Endothelial cell of umbilical vein (primary cell): ENCODE results near the gene NKX3-2. TPM values are rescaled to one million over a fixed set of nuclear protein-coding genes. Genes with fewer than 3 reads are reported as not detected.

Experiments used
- BruUV-seq: library from RNA; stranded (reverse); fragments of 400-500 nt; replicated peaks from 2 replicates; lab custom pipeline; 2021; lab: Mats Ljungman, UMichigan
- CTCF ChIA-PET: fragments of 300-600, 350-600 bp; sonication (Branson Sonifier 250); formaldehyde crosslinking; loops from one replicate; lab custom pipeline; 2021; ENCODE audit warnings: antibody characterized with exemption, inconsistent platforms; lab: Charles Lee
- POLR2A ChIA-PET: fragments of 300-600, 350-600 bp; sonication (Branson Sonifier 250); formaldehyde crosslinking; loops from one replicate; lab custom pipeline; 2021; ENCODE audit warnings: antibody characterized with exemption, inconsistent platforms; lab: Charles Lee
- DNase-seq: peaks from one replicate; pipeline ENCODE4 v3.0.0-alpha.2; 2011; ENCODE audit warnings: low read depth, low spot score
- FAIRE-seq: peaks from 2 replicates; lab custom pipeline; 2011; peaks lifted over from hg19 to GRCh38; lab: Jason Lieb, UNC
- H2AFZ ChIP-seq: 2 replicates; pipeline ENCODE4 v1.6.0; 2012; ENCODE audit warnings: low read depth, low read length, control low read depth, inconsistent platforms
- H3K27ac ChIP-seq: 2 replicates; pipeline ENCODE4 v1.5.1; 2011; ENCODE audit warnings: low read depth, mild to moderate bottlenecking, control low read depth, low read length, moderate library complexity; ENCODE audit not compliant: insufficient read depth
- H3K27me3 ChIP-seq, 2 experiments: 2 replicates each; pipeline versions ENCODE4 v1.6.0 to v1.6.1; 2011; ENCODE audit warnings: low read length in 2 of 2, mixed read lengths in 1 of 2; ENCODE audit not compliant: control insufficient read depth in 2 of 2, insufficient read depth in 2 of 2
- H3K36me3 ChIP-seq, 2 experiments: 2 replicates in 1 of 2; 3 replicates in 1 of 2; pipeline ENCODE4 v1.5.1; 2011; ENCODE audit warnings: low read length in 2 of 2, mild to moderate bottlenecking in 1 of 2, moderate library complexity in 1 of 2; ENCODE audit not compliant: control insufficient read depth in 2 of 2, insufficient read depth in 2 of 2; ENCODE audit errors: extremely low read depth in 1 of 2
- H3K4me1 ChIP-seq: 3 replicates; pipeline ENCODE4 v1.5.1; 2011; ENCODE audit warnings: mild to moderate bottlenecking, low read length; ENCODE audit not compliant: control insufficient read depth, insufficient read depth; ENCODE audit errors: extremely low read depth
- H3K4me2 ChIP-seq: 2 replicates; pipeline ENCODE4 v1.6.1; 2011; ENCODE audit warnings: low read length, control low read depth, mixed read lengths; ENCODE audit not compliant: insufficient read depth
- H3K4me3 ChIP-seq, 3 experiments: fragments of 200-600 bp in 1 of 3; sonication (generic), shearing (Covaris generic) in 1 of 3; replicated peaks in 1 of 3; 2 replicates each; pipeline ENCODE4 v1.5.1; 2011 to 2016; ENCODE audit warnings: control low read depth in 3 of 3, low read length in 3 of 3, mild to moderate bottlenecking in 2 of 3, inconsistent platforms in 1 of 3, low read depth in 1 of 3, moderate library complexity in 1 of 3; ENCODE audit not compliant: insufficient read depth in 1 of 3
- H3K79me2 ChIP-seq: 2 replicates; pipeline ENCODE4 v1.6.0; 2012; ENCODE audit warnings: low read length, inconsistent platforms; ENCODE audit not compliant: control insufficient read depth, insufficient read depth
- H3K9ac ChIP-seq: replicated peaks from 2 replicates; pipeline ENCODE3; 2011; ENCODE audit warnings: low read length, control low read depth; ENCODE audit not compliant: insufficient read depth; ENCODE audit errors: extremely low read depth
- H3K9me1 ChIP-seq: replicated peaks from 3 replicates; pipeline ENCODE4 v1.6.0; 2011; ENCODE audit warnings: mild to moderate bottlenecking, low read length; ENCODE audit not compliant: control insufficient read depth, insufficient read depth; ENCODE audit errors: extremely low read depth
- H3K9me3 ChIP-seq: replicated peaks from 2 replicates; pipeline ENCODE4 v1.5.1; 2012; ENCODE audit warnings: low read length, inconsistent platforms; ENCODE audit not compliant: control insufficient read depth, insufficient read depth
- H4K20me1 ChIP-seq: replicated peaks from 2 replicates; pipeline ENCODE3; 2011; ENCODE audit warnings: mild to moderate bottlenecking, low read length; ENCODE audit not compliant: control insufficient read depth, insufficient read depth; ENCODE audit errors: extremely low read depth
- EZH2 ChIP-seq: IDR thresholded peaks from 2 replicates; pipeline ENCODE4 v1.6.1; 2012; ENCODE audit warnings: borderline replicate concordance, low read depth, mild to moderate bottlenecking, moderate library complexity, low read length, inconsistent platforms; ENCODE audit not compliant: severe bottlenecking
- FOS ChIP-seq: IDR thresholded peaks from 2 replicates; pipeline ENCODE4 v1.6.1; 2011; ENCODE audit warnings: mild to moderate bottlenecking, low read length, moderate library complexity, borderline replicate concordance; ENCODE audit not compliant: insufficient read depth
- GATA2 ChIP-seq: IDR thresholded peaks from 2 replicates; pipeline ENCODE4 v1.7.0; 2011; ENCODE audit warnings: low read depth, mild to moderate bottlenecking, moderate library complexity, mixed read lengths, low read length; ENCODE audit not compliant: insufficient read length, insufficient read depth
- JUN ChIP-seq: IDR thresholded peaks from 2 replicates; pipeline ENCODE4 v1.6.1; 2011; ENCODE audit warnings: borderline replicate concordance, low read depth; ENCODE audit not compliant: insufficient read length, insufficient read depth
- MYC ChIP-seq: IDR thresholded peaks from one replicate; pipeline ENCODE4 v1.6.1; 2011; ENCODE audit warnings: mild to moderate bottlenecking, low read depth, low read length
- POLR2A ChIP-seq: IDR thresholded peaks from 2 replicates; pipeline ENCODE4 v1.6.1; 2012; ENCODE audit warnings: low read depth, mild to moderate bottlenecking, control low read depth, low read length
- POLR2AphosphoS5 ChIP-seq: IDR thresholded peaks from 2 replicates; pipeline ENCODE4 v1.6.1; 2012; ENCODE audit warnings: low read depth, mild to moderate bottlenecking, control low read depth, low read length, moderate library complexity; ENCODE audit not compliant: insufficient read depth
- dilution Hi-C: fragments of 300-500 bp; cut with MboI; formaldehyde crosslinking; loops from one replicate; pipeline ENCODE4 v1.15.0; 2019; ENCODE audit warnings: low sequenced_read_pairs; ENCODE audit not compliant: extremely low pct_ligation_motif_present
- intact Hi-C: fragments of 100-400 bp; cut with micrococcal nuclease; formaldehyde crosslinking; loops from one replicate; pipeline ENCODE4 v1.10.0; 2022
- polyA plus RNA-seq, 4 experiments: library from polyadenylated mRNA; depleted of rRNA in 3 of 4; stranded (reverse) in 3 of 4; unstranded in 1 of 4; fragments of >200 nt; gene quantifications; 2 replicates each; pipeline versions ENCODE4 v1.2.1 to v1.2.3, GENCODE V29; 2011 to 2012; ENCODE audit warnings: missing spikeins in 1 of 4
- total RNA-seq: library from RNA; stranded (reverse); gene quantifications from 2 replicates; pipeline ENCODE4 v1.2.3, GENCODE V29; 2021
- TF ChIP-seq, protein P1 (sequence below): IDR thresholded peaks from 2 replicates; pipeline ENCODE4 v1.6.1; 2011; ENCODE audit not compliant: insufficient read depth, insufficient read length
- TF ChIP-seq, protein P2 (sequence below), 2 donors: IDR thresholded peaks; 1 replicate in 1 of 2; 2 replicates in 1 of 2; pipeline ENCODE4 v1.5.1; 2011; ENCODE audit warnings: low read length in 2 of 2, mild to moderate bottlenecking in 2 of 2, moderate library complexity in 2 of 2, control low read depth in 1 of 2, inconsistent platforms in 1 of 2, low read depth in 1 of 2; ENCODE audit not compliant: insufficient read depth in 1 of 2; ENCODE audit errors: extremely low read depth in 1 of 2

The NKX3-2 gene
- total and polyA plus RNA-seq, 2 donors (not counting 3 experiments of a cell fraction or from before 2014, with no cell fraction given) = not detected

DNA sequence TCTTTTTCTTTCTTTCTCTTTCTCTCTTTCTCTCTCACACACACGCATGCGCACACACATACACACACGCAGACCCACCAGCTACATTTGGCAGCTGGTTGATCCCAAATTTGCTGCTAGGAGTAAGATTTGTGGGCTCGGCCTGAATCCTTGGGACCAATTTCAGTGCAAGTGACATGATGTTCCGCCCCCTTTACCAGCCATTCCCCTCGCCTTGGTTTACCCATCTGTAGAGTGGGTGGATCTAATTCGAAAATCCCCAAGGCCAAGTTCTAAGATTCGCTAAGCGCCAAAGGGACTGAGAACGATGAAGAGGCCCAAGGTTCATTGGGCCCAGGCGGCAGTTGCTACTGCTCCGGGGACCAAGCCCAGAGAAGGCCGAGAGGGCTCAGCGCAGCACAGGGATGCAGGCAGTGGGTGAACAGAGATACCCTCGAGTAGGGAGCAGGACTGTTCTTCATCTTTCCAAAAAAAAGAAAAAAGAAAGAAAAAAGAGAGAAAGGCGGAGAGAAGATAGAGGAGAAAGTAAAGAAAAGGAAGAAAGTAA lies 5.8 kb downstream of the NKX3-2 start:
- Histone ChIP-seq H3K9me3 (no peaks in the 10 kb centered on the region), H3K4me1 (no peaks in the 10 kb centered on the region), H3K9ac (no peak overlapping the region), H3K36me3 (no peaks in the 10 kb centered on the region), H3K4me2 (no peak overlapping the region), H4K20me1 (no peaks in the 10 kb centered on the region), H3K27ac (no peak overlapping the region), H3K4me3 (no peak overlapping the region), H2AFZ (no peak overlapping the region), H3K9me1 (no peaks in the 10 kb centered on the region), H3K27me3 (peaks cover 98 to 100% of the 10 kb centered on the region in 2 experiments), H3K79me2 (no peaks in the 10 kb centered on the region)
- no TSS peak for BruUV-seq
- ChIA-PET CTCF (interaction anchor here (1.5 kb wide), 1 partner anchor 8 kb away, joined by 4 read pairs; no protein-coding TSS in a partner anchor), POLR2A (no interaction called here)
- DNase-seq (no peak), FAIRE-seq (no peak)
- dilution Hi-C loops = no loop called here
- TF ChIP-seq JUN (no peak), EZH2 (peak; percentile 87), POLR2A (no peak)
- intact Hi-C loops = no loop called here

DNA sequence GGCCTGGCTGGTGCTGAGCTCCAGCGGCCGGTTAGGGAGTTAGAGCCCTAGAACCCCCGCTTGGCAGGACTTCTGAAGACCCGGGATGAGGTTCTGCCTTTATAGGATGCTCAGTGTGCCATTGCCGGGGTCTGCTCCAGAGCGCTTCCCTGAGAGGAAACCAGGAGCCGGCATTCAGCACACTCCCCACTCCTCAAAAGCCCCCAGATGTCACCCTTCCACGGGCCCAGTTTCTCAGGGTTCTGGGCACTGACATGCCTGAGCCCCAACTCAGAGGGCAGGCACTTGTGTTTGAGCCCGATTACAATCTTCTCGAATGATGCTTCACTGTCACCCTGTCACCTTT lies 6.5 kb downstream of the NKX3-2 start:
- TF ChIP-seq, protein P1, sequence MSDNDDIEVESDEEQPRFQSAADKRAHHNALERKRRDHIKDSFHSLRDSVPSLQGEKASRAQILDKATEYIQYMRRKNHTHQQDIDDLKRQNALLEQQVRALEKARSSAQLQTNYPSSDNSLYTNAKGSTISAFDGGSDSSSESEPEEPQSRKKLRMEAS = no peak
- TF ChIP-seq MYC (no peak), POLR2A (no peak), FOS (no peak), JUN (no peak), EZH2 (no peak), POLR2AphosphoS5 (no peak), GATA2 (no peak)
- TF ChIP-seq, protein P2, sequence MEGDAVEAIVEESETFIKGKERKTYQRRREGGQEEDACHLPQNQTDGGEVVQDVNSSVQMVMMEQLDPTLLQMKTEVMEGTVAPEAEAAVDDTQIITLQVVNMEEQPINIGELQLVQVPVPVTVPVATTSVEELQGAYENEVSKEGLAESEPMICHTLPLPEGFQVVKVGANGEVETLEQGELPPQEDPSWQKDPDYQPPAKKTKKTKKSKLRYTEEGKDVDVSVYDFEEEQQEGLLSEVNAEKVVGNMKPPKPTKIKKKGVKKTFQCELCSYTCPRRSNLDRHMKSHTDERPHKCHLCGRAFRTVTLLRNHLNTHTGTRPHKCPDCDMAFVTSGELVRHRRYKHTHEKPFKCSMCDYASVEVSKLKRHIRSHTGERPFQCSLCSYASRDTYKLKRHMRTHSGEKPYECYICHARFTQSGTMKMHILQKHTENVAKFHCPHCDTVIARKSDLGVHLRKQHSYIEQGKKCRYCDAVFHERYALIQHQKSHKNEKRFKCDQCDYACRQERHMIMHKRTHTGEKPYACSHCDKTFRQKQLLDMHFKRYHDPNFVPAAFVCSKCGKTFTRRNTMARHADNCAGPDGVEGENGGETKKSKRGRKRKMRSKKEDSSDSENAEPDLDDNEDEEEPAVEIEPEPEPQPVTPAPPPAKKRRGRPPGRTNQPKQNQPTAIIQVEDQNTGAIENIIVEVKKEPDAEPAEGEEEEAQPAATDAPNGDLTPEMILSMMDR (IDR thresholded peaks at IDR 0.05; ENCODE audit: extremely low read depth in 1 of 2, insufficient read depth in 1 of 2, low read depth in 1 of 2, low read length in 2 of 2) = no peak
- FAIRE-seq = no peak
- Histone ChIP-seq H2AFZ (no peak overlapping the region), H3K4me1 (no peaks in the 10 kb centered on the region), H3K36me3 (no peaks in the 10 kb centered on the region), H3K27me3 (peaks cover 96 to 99% of the 10 kb centered on the region in 2 experiments), H3K79me2 (no peaks in the 10 kb centered on the region), H3K4me3 (no peak overlapping the region), H3K27ac (no peak overlapping the region), H3K9me3 (no peaks in the 10 kb centered on the region), H3K4me2 (no peak overlapping the region), H4K20me1 (no peaks in the 10 kb centered on the region), H3K9ac (no peak overlapping the region), H3K9me1 (no peaks in the 10 kb centered on the region)
- ChIA-PET CTCF (interaction anchor here (2.1 kb wide), 1 partner anchor 12 kb away, joined by 6 read pairs; no protein-coding TSS in a partner anchor), POLR2A (no interaction called here)
- DNase-seq = no peak
- dilution Hi-C loops = no loop called here
- no TSS peak for BruUV-seq
- intact Hi-C loops = no loop called here
